K562 treated with DMSO at 1 percent for 24 hours (cell line): ENCODE measurements around the gene CPHXL. TPM values are rescaled to one million over a fixed set of nuclear protein-coding genes. Genes with fewer than 3 reads are reported as not detected.

Experiments
- total RNA-seq: library from RNA; unstranded; fragments of 300-600 nt; gene quantifications from 2 replicates; pipeline ENCODE4 v1.2.3, GENCODE V29; 2022; ENCODE audit warnings: low read depth; ENCODE audit not compliant: insufficient read depth

The CPHXL gene
- total RNA-seq: not detected in 2 replicates

DNA sequence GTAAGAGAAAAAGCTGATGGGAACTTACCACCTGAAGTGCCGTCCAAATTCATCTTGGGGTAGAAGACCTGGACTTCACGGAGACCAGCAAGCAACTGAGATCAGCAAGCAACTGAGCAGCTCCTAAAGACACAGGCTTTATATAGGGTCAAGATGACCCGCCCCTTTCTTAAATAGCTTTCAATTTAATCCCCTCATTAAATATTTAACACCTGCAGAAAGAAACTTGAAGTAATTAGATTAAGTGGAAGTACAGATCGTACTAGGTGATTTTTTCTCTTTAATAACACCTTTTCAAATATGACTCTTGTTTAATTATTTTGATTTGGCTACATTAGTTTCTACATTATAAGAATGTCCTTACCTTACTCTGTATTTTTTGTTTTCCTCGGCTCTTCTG is at the start of gene CPHXL:
TSS of gene CPHXL (minus strand) at position 101 of the 400 bp plus-strand sequence. CDS start at position 53, 48 bp downstream.

DNA sequence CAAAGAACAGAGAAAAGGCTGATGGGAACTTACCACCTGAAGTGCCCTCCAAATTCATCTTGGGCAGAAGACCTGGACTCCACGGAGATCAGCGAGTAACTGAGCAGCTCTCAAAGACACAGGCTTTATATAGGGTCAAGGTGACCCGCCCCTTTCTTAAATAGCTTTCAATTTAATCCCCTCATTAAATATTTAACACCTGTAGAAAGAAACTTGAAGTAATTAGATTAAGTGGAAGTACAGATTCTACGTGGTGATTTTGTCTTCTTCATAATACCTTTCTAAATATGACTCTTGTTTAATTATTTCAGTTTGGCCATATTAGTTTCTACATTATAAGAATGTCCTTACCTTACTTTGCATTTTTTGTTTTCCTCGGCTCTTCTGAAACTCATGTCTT is 24.9 kb downstream of the CPHXL start, which contains the start of gene DUXB:
TSS of gene DUXB (minus strand) at position 101 of the 400 bp plus-strand sequence. CDS start at position 58, 43 bp downstream.

GRCh38 chr16:75676909-75677308 is 49.4 kb downstream of the CPHXL start, which contains the start of gene CPHXL2:
CPHXL2 (minus strand) TSS chr16:75677009; CDS start chr16:75676999, 10 bp downstream.

Other genes with a start within 250 kb of the CPHXL start
- gene CHST6, start 231.0 kb downstream of the CPHXL start, total RNA-seq: not detected in 2 replicates
- gene CHST5, start 190.4 kb downstream of the CPHXL start, total RNA-seq: not detected in 2 replicates
- 9.0 and 10.7 TPM in 2 replicates for gene TMEM231, start 170.2 kb downstream of the CPHXL start, total RNA-seq
- gene GABARAPL2, start 160.1 kb downstream of the CPHXL start, total RNA-seq: 165 and 183 TPM in 2 replicates
- gene ADAT1, start 103.2 kb downstream of the CPHXL start, total RNA-seq: 31.7 and 35.8 TPM in 2 replicates
- gene KARS1, start 78.8 kb downstream of the CPHXL start, total RNA-seq: 112 and 125 TPM in 2 replicates
- 105 and 107 TPM in 2 replicates for gene TERF2IP, start 78.7 kb downstream of the CPHXL start, total RNA-seq
- gene CPHXL2, start 49.5 kb downstream of the CPHXL start, total RNA-seq: not detected in 2 replicates
- gene DUXB, start 25.0 kb downstream of the CPHXL start, total RNA-seq: not detected in 2 replicates